ENCODE data around the gene HAUS5. TPM values are rescaled to one million over a fixed set of nuclear protein-coding genes. Genes with fewer than 3 reads are reported as not detected.
A peak's percentile ranks its signal among the peaks of the same experiment; 100 is the strongest.
"Not testable (repeated sequence)": the region's sequence is repeated elsewhere in the genome, so short reads cannot be mapped to it uniquely, and the experiment has no call there.

HAUS5 gene
- total RNA-seq, 1 donor from 2014 or later: 19.7 TPM

- peak; percentile 79 for TF ChIP-seq CTCF (conservative IDR thresholded peaks at IDR 0.05; ENCODE audit: low read depth, low read length)
- no peak overlapping the region for H3K4me3 ChIP-seq (ENCODE audit: low read depth, low read length)
- no peak for DNase-seq (ENCODE audit: low read depth)
Observed at GRCh38 chr19:35592226-35592625, 20.3 kb upstream of the HAUS5 start.

GRCh38 chr19:35595026-35595425, 17.5 kb upstream of the HAUS5 start:
- not testable (repeated sequence) for H3K4me3 ChIP-seq (ENCODE audit: low read depth, low read length); DNase-seq (ENCODE audit: low read depth)

- no peak for DNase-seq (ENCODE audit: low read depth)
- no peak for TF ChIP-seq CTCF (conservative IDR thresholded peaks at IDR 0.05; ENCODE audit: low read depth, low read length)
- H3K4me3 ChIP-seq (ENCODE audit: low read depth, low read length): no peak overlapping the region
Observed at GRCh38 chr19:35595928-35596327, 16.6 kb upstream of the HAUS5 start.

- no peak for DNase-seq (ENCODE audit: low read depth)
- TF ChIP-seq CTCF (conservative IDR thresholded peaks at IDR 0.05; ENCODE audit: low read depth, low read length): no peak
- no peak overlapping the region for H3K4me3 ChIP-seq (ENCODE audit: low read depth, low read length)
Observed at GRCh38 chr19:35596366-35596999, 16.1 kb upstream of the HAUS5 start.

GRCh38 chr19:35601971-35602370, 10.6 kb upstream of the HAUS5 start:
- H3K4me3 ChIP-seq (ENCODE audit: low read depth, low read length): no peak overlapping the region
- DNase-seq (ENCODE audit: low read depth): no peak
- no peak for TF ChIP-seq CTCF (conservative IDR thresholded peaks at IDR 0.05; ENCODE audit: low read depth, low read length)

- not testable (repeated sequence) for DNase-seq (ENCODE audit: low read depth)
Observed at GRCh38 chr19:35604436-35604835, 8.1 kb upstream of the HAUS5 start.

GRCh38 chr19:35607170-35607569, 5.4 kb upstream of the HAUS5 start:
- H3K4me3 ChIP-seq (ENCODE audit: low read depth, low read length); DNase-seq (ENCODE audit: low read depth): not testable (repeated sequence)

More at GRCh38 chr19:35604436-35604835, 8.1 kb upstream of the HAUS5 start:
- H3K4me3 ChIP-seq (ENCODE audit: low read depth, low read length): not testable (repeated sequence)

GRCh38 chr19:35607661-35608060, 4.9 kb upstream of the HAUS5 start:
- no peak for TF ChIP-seq CTCF (conservative IDR thresholded peaks at IDR 0.05; ENCODE audit: low read depth, low read length)
- DNase-seq (ENCODE audit: low read depth): no peak
- H3K4me3 ChIP-seq (ENCODE audit: low read depth, low read length): no peak overlapping the region

- no peak for TF ChIP-seq CTCF (conservative IDR thresholded peaks at IDR 0.05; ENCODE audit: low read depth, low read length)
- H3K4me3 ChIP-seq (ENCODE audit: low read depth, low read length): no peak overlapping the region
- no peak for DNase-seq (ENCODE audit: low read depth)
Observed at GRCh38 chr19:35608251-35608650, 4.3 kb upstream of the HAUS5 start.

Data from epithelial cell of proximal tubule (primary cell).